ENCODE results near the gene CAPN5. TPM values are rescaled to one million over a fixed set of nuclear protein-coding genes. Genes with fewer than 3 reads are reported as not detected.

Gene CAPN5
- total and polyA plus RNA-seq, 2 experiments from 2014 or later = 10.2 to 32.2 TPM

- H3K4me3 Mint-ChIP-seq = no peak overlapping the region
- no peak overlapping the region for H3K27ac ChIP-seq (ENCODE audit: low read depth)
- H3K79me2 ChIP-seq (replicated peaks; ENCODE audit: insufficient read depth) = no peaks in the 10 kb centered on the region
- H4K20me1 ChIP-seq (replicated peaks; ENCODE audit: insufficient read depth) = no peaks in the 10 kb centered on the region
- H2AFZ ChIP-seq = no peak overlapping the region
- no peaks in the 10 kb centered on the region for H3K36me3 ChIP-seq (ENCODE audit: insufficient read depth)
- no peaks in the 10 kb centered on the region; the same call in 2 of the 3 replicates for H3K4me1 Mint-ChIP-seq
- no peaks in the 10 kb centered on the region for H3F3A ChIP-seq (replicated peaks; ENCODE audit: low read depth)
- peaks cover 7% of the 10 kb centered on the region for H3K27me3 Mint-ChIP-seq (ENCODE audit: insufficient read depth, low read depth, poor library complexity)
- H3K9me3 Mint-ChIP-seq = no peaks in the 10 kb centered on the region
- no peak overlapping the region for H3K4me2 ChIP-seq
- no peak for TF ChIP-seq CREB1 (CRISPR knock-in tag; IDR thresholded peaks at IDR 0.05; ENCODE audit: low read depth)
- TF ChIP-seq, protein P1, sequence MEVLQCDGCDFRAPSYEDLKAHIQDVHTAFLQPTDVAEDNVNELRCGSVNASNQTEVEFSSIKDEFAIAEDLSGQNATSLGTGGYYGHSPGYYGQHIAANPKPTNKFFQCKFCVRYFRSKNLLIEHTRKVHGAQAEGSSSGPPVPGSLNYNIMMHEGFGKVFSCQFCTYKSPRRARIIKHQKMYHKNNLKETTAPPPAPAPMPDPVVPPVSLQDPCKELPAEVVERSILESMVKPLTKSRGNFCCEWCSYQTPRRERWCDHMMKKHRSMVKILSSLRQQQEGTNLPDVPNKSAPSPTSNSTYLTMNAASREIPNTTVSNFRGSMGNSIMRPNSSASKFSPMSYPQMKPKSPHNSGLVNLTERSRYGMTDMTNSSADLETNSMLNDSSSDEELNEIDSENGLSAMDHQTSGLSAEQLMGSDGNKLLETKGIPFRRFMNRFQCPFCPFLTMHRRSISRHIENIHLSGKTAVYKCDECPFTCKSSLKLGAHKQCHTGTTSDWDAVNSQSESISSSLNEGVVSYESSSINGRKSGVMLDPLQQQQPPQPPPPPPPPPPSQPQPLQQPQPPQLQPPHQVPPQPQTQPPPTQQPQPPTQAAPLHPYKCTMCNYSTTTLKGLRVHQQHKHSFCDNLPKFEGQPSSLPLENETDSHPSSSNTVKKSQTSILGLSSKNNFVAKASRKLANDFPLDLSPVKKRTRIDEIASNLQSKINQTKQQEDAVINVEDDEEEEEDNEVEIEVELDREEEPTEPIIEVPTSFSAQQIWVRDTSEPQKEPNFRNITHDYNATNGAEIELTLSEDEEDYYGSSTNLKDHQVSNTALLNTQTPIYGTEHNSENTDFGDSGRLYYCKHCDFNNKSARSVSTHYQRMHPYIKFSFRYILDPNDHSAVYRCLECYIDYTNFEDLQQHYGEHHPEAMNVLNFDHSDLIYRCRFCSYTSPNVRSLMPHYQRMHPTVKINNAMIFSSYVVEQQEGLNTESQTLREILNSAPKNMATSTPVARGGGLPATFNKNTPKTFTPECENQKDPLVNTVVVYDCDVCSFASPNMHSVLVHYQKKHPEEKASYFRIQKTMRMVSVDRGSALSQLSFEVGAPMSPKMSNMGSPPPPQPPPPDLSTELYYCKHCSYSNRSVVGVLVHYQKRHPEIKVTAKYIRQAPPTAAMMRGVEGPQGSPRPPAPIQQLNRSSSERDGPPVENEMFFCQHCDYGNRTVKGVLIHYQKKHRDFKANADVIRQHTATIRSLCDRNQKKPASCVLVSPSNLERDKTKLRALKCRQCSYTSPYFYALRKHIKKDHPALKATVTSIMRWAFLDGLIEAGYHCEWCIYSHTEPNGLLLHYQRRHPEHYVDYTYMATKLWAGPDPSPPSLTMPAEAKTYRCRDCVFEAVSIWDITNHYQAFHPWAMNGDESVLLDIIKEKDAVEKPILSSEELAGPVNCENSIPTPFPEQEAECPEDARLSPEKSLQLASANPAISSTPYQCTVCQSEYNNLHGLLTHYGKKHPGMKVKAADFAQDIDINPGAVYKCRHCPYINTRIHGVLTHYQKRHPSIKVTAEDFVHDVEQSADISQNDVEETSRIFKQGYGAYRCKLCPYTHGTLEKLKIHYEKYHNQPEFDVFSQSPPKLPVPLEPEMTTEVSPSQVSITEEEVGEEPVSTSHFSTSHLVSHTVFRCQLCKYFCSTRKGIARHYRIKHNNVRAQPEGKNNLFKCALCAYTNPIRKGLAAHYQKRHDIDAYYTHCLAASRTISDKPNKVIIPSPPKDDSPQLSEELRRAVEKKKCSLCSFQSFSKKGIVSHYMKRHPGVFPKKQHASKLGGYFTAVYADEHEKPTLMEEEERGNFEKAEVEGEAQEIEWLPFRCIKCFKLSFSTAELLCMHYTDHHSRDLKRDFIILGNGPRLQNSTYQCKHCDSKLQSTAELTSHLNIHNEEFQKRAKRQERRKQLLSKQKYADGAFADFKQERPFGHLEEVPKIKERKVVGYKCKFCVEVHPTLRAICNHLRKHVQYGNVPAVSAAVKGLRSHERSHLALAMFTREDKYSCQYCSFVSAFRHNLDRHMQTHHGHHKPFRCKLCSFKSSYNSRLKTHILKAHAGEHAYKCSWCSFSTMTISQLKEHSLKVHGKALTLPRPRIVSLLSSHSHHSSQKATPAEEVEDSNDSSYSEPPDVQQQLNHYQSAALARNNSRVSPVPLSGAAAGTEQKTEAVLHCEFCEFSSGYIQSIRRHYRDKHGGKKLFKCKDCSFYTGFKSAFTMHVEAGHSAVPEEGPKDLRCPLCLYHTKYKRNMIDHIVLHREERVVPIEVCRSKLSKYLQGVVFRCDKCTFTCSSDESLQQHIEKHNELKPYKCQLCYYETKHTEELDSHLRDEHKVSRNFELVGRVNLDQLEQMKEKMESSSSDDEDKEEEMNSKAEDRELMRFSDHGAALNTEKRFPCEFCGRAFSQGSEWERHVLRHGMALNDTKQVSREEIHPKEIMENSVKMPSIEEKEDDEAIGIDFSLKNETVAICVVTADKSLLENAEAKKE (CRISPR knock-in tag; IDR thresholded peaks at IDR 0.05) = no peak
- no peak overlapping the region for H3K27ac Mint-ChIP-seq
- no peaks in the 10 kb centered on the region for H3K9me2 ChIP-seq (ENCODE audit: insufficient read depth)
- no peak for DNase-seq (ENCODE audit: low spot score)
- no peaks in the 10 kb centered on the region for H3K36me3 Mint-ChIP-seq (ENCODE audit: low read depth)
- H3K4me3 ChIP-seq = no peak overlapping the region
- no peaks in the 10 kb centered on the region for H3K4me1 ChIP-seq (ENCODE audit: insufficient read depth)
- no peaks in the 10 kb centered on the region for H3K27me3 ChIP-seq (ENCODE audit: insufficient read depth)
- no peak for ATAC-seq
Measured at GRCh38 chr11:77159219-77159936, 92.6 kb downstream of the CAPN5 start.

DNA sequence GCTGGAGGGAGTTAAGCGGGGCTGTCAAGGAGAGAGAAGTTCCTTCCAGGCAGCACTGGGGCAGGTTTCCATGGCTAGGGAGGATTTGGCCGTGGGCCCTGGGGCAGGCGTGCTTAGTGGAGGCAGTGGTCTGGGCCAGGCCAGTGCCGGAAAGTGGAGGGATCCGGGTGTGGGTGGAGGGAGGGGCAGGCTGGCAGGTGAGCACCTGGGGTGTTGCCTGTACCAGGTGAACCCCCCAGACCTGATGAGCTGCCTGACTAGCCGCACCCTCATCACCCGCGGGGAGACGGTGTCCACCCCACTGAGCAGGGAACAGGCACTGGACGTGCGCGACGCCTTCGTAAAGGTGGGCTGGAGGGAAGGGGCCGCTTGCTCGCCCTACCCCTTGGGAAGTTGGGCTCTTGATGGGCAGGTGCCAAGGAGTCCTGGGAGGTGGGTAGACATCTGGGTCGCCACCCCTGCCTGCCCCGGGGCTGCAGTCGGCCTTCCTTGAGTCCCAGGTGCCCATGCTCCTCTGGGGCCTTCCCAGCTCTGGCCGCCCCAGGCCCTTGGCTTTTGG is 93.2 kb downstream of the CAPN5 start:
- Histone ChIP-seq H3K4me3 (no peak overlapping the region), H3K27me3 (ENCODE audit: insufficient read depth) (no peaks in the 10 kb centered on the region), H4K20me1 (replicated peaks; ENCODE audit: insufficient read depth) (no peaks in the 10 kb centered on the region), H3F3A (replicated peaks; ENCODE audit: low read depth) (no peaks in the 10 kb centered on the region), H3K36me3 (ENCODE audit: insufficient read depth) (no peaks in the 10 kb centered on the region), H3K9me2 (ENCODE audit: insufficient read depth) (no peaks in the 10 kb centered on the region), H3K79me2 (replicated peaks; ENCODE audit: insufficient read depth) (no peaks in the 10 kb centered on the region), H2AFZ (no peak overlapping the region), H3K4me1 (ENCODE audit: insufficient read depth) (no peaks in the 10 kb centered on the region), H3K4me2 (no peak overlapping the region), H3K27ac (ENCODE audit: low read depth) (no peak overlapping the region)
- DNase-seq (ENCODE audit: low spot score) = no peak
- no peak for ATAC-seq
- Mint-ChIP-seq H3K9me3 (no peaks in the 10 kb centered on the region), H3K36me3 (ENCODE audit: low read depth) (no peaks in the 10 kb centered on the region), H3K27me3 (ENCODE audit: insufficient read depth, low read depth, poor library complexity) (peaks cover 7% of the 10 kb centered on the region), H3K4me3 (no peak overlapping the region), H3K27ac (no peak overlapping the region), H3K4me1 (no peaks in the 10 kb centered on the region; the same call in 2 of the 3 replicates)
- TF ChIP-seq POLR2AphosphoS5 (IDR thresholded peaks at IDR 0.05; ENCODE audit: low read depth) (no peak), EZH2 (IDR thresholded peaks at IDR 0.05; ENCODE audit: low read depth, unreplicated experiment) (no peak), EZH2phosphoT487 (IDR thresholded peaks at IDR 0.05; ENCODE audit: unreplicated experiment) (no peak), ZNF114 (CRISPR knock-in tag; IDR thresholded peaks at IDR 0.05) (no peak), ETS1 (IDR thresholded peaks at IDR 0.05) (no peak)

Data from GM23338 (cell line).